H9 (cell line): Measurements from ENCODE around the gene FLCN. TPM values are rescaled to one million over a fixed set of nuclear protein-coding genes. Genes with fewer than 3 reads are reported as not detected.
A peak's percentile ranks its signal among the peaks of the same experiment; 100 is the strongest.

Experiments used
- DNase-seq: peaks from one replicate; pipeline ENCODE4 v3.0.0-alpha.2; 2017
- H2AFZ ChIP-seq: one replicate; pipeline ENCODE4 v1.6.1; 2013; ENCODE audit warnings: mild to moderate bottlenecking, low read length, control low read depth, moderate library complexity
- H2AK5ac ChIP-seq: 2 replicates; pipeline ENCODE4 v1.6.1; 2013; ENCODE audit warnings: low read length, control low read depth, mixed read lengths; ENCODE audit not compliant: insufficient read length
- H2BK120ac ChIP-seq: one replicate; pipeline ENCODE4 v1.6.1; 2013; ENCODE audit warnings: low read depth, mild to moderate bottlenecking, low read length, control low read depth, inconsistent platforms; ENCODE audit not compliant: poor library complexity, severe bottlenecking
- H2BK12ac ChIP-seq: 2 replicates; pipeline ENCODE4 v1.6.1; 2013; ENCODE audit warnings: low read length, control low read depth, mixed read lengths, low read depth; ENCODE audit not compliant: insufficient read length
- H2BK15ac ChIP-seq: 2 replicates; pipeline ENCODE4 v1.6.1; 2013; ENCODE audit warnings: low read depth, low read length, control low read depth
- H2BK20ac ChIP-seq: one replicate; pipeline ENCODE4 v1.6.1; 2013; ENCODE audit warnings: low read depth, mild to moderate bottlenecking, low read length, control low read depth, inconsistent platforms; ENCODE audit not compliant: poor library complexity, severe bottlenecking
- H2BK5ac ChIP-seq: 2 replicates; pipeline ENCODE4 v1.6.1; 2013; ENCODE audit warnings: low read length, control low read depth, mixed read lengths; ENCODE audit not compliant: insufficient read length
- H3K14ac ChIP-seq: 2 replicates; pipeline ENCODE4 v1.6.1; 2013; ENCODE audit warnings: low read length, control low read depth; ENCODE audit not compliant: insufficient read depth
- H3K18ac ChIP-seq: 2 replicates; pipeline ENCODE4 v1.6.1; 2013; ENCODE audit warnings: low read depth, mild to moderate bottlenecking, mixed read lengths, low read length, control low read depth; ENCODE audit not compliant: insufficient read length
- H3K23ac ChIP-seq: 2 replicates; pipeline ENCODE4 v1.6.1; 2013; ENCODE audit warnings: low read length, control low read depth, mixed read lengths, low read depth; ENCODE audit not compliant: insufficient read length
- H3K23me2 ChIP-seq: 2 replicates; pipeline ENCODE4 v1.6.1; 2013; ENCODE audit warnings: low read depth, mild to moderate bottlenecking, mixed read lengths, low read length, control low read depth; ENCODE audit not compliant: insufficient read length, poor library complexity, severe bottlenecking
- H3K27ac ChIP-seq: 2 replicates; pipeline ENCODE4 v1.5.1; 2013; ENCODE audit warnings: low read length, control low read depth, mixed read lengths, low read depth; ENCODE audit not compliant: insufficient read length
- H3K27me3 ChIP-seq: 2 replicates; pipeline ENCODE4 v1.6.1; 2013; ENCODE audit warnings: low read length, control low read depth, inconsistent platforms; ENCODE audit not compliant: insufficient read depth
- H3K4ac ChIP-seq: 2 replicates; pipeline ENCODE4 v1.6.1; 2013; ENCODE audit warnings: low read depth, mild to moderate bottlenecking, control low read depth, inconsistent platforms, low read length, moderate library complexity
- H3K4me1 ChIP-seq: 2 replicates; pipeline ENCODE4 v1.6.1; 2013; ENCODE audit warnings: low read length, control low read depth, inconsistent platforms; ENCODE audit not compliant: insufficient read depth
- H3K4me2 ChIP-seq: 2 replicates; pipeline ENCODE4 v1.6.1; 2013; ENCODE audit warnings: low read length, control low read depth, mixed read lengths; ENCODE audit not compliant: insufficient read length, insufficient read depth
- H3K56ac ChIP-seq: 2 replicates; pipeline ENCODE4 v1.6.1; 2013; ENCODE audit warnings: low read depth, mild to moderate bottlenecking, mixed read lengths, low read length, control low read depth; ENCODE audit not compliant: insufficient read length
- H3K79me1 ChIP-seq: 2 replicates; pipeline ENCODE4 v1.6.1; 2013; ENCODE audit warnings: low read depth, mild to moderate bottlenecking, moderate library complexity, low read length, control low read depth, inconsistent platforms; ENCODE audit not compliant: insufficient read depth, poor library complexity, severe bottlenecking
- H3K79me2 ChIP-seq: 2 replicates; pipeline ENCODE4 v1.6.1; 2013; ENCODE audit warnings: low read length, control low read depth, inconsistent platforms; ENCODE audit not compliant: insufficient read depth
- H3K9ac ChIP-seq: 2 replicates; pipeline ENCODE4 v1.6.1; 2013; ENCODE audit warnings: low read length, control low read depth, mixed read lengths; ENCODE audit not compliant: insufficient read length; ENCODE audit errors: extremely low read depth
- H3K9me3 ChIP-seq: one replicate; pipeline ENCODE4 v1.6.1; 2013; ENCODE audit warnings: low read depth, low read length, inconsistent platforms; ENCODE audit not compliant: control insufficient read depth
- H3T11ph ChIP-seq: one replicate; pipeline ENCODE4 v1.6.1; 2013; ENCODE audit warnings: mild to moderate bottlenecking, low read length, control low read depth, inconsistent platforms
- H4K20me1 ChIP-seq: one replicate; pipeline ENCODE4 v1.6.1; 2013; ENCODE audit not compliant: control insufficient read depth, insufficient read length, insufficient read depth
- H4K5ac ChIP-seq: 2 replicates; pipeline ENCODE4 v1.6.1; 2013; ENCODE audit warnings: low read depth, mild to moderate bottlenecking, mixed read lengths, low read length, control low read depth; ENCODE audit not compliant: insufficient read length
- H4K8ac ChIP-seq: replicated peaks from 2 replicates; pipeline ENCODE4 v1.6.1; 2013; ENCODE audit warnings: low read length, control low read depth, mixed read lengths, low read depth; ENCODE audit not compliant: insufficient read length
- H4K91ac ChIP-seq: 2 replicates; pipeline ENCODE4 v1.6.1; 2013; ENCODE audit warnings: low read depth, mild to moderate bottlenecking, moderate library complexity, mixed read lengths, low read length, control low read depth; ENCODE audit not compliant: insufficient read length
- H3K27ac Mint-ChIP-seq, 3 experiments: 2 replicates in 2 of 3; 3 replicates in 1 of 3; pipeline ENCODE4 v1.8.0; 2020 to 2021; ENCODE audit warnings: mixed read lengths in 3 of 3, mild to moderate bottlenecking in 1 of 3, moderate library complexity in 1 of 3
- H3K27me3 Mint-ChIP-seq: 2 replicates; pipeline ENCODE4 v1.8.0; 2021; ENCODE audit warnings: low read depth, mild to moderate bottlenecking, moderate library complexity, mixed read lengths
- H3K36me3 Mint-ChIP-seq, 3 experiments: 2 replicates in 2 of 3; 3 replicates in 1 of 3; pipeline ENCODE4 v1.8.0; 2020 to 2021; ENCODE audit warnings: low read depth in 3 of 3, mixed read lengths in 3 of 3; ENCODE audit not compliant: insufficient read depth in 1 of 3
- H3K4me1 Mint-ChIP-seq, 2 experiments: 2 replicates each; pipeline ENCODE4 v1.8.0; 2020; ENCODE audit warnings: mixed read lengths in 2 of 2
- H3K4me3 Mint-ChIP-seq, 2 experiments: 2 replicates in 1 of 2; 3 replicates in 1 of 2; pipeline ENCODE4 v1.8.0; 2020 to 2021; ENCODE audit warnings: mild to moderate bottlenecking in 2 of 2, mixed read lengths in 2 of 2, moderate library complexity in 1 of 2
- H3K9me3 Mint-ChIP-seq, 2 experiments: 2 replicates in 1 of 2; 3 replicates in 1 of 2; pipeline ENCODE4 v1.8.0; 2020; ENCODE audit warnings: mild to moderate bottlenecking in 2 of 2, mixed read lengths in 2 of 2, moderate library complexity in 1 of 2
- WGBS: extraction: QIAGEN DNeasy Blood & Tissue Kit; methylation state at CpG from one replicate; pipeline ENCODE4 v1.1.7; 2013; ENCODE audit warnings: missing lambda C conversion rate, low lambda C conversion rate, mixed read lengths; ENCODE audit not compliant: insufficient read length; ENCODE audit errors: extremely low coverage; 5-methylcytosine and 5-hydroxymethylcytosine counted together
- total RNA-seq: library from RNA; stranded (reverse); gene quantifications from 2 replicates; pipeline ENCODE4 v1.2.1, GENCODE V29; 2021
- TF ChIP-seq, protein P1 (sequence below): fragments of 200-600 bp; sonication (generic); conservative IDR thresholded peaks from 3 replicates; pipeline ENCODE4 v1.8.0; 2021; ENCODE audit warnings: antibody characterized with exemption, mild to moderate bottlenecking

Gene FLCN
- total RNA-seq, 1 experiment from 2014 or later: 33.3 TPM

DNA sequence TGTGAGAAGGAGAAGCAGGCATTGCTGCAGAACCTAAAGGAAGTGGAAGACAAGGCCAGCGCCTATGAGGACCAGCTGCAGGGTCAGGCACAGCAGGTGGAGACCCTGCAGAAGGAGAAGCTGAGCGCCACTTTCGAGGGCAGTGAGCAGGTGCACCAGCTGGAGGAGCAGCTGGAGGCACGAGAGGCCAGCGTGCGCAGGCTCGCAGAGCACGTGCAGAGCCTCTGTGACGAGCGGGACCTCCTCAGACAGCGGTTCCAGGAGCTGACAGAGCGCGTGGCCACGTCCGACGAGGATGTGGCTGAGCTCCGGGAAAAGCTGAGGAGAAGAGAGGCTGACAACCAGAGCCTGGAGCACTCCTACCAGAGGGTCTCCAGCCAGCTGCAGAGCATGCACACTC, 72.3 kb downstream of the FLCN start:
- H3K9me3 Mint-ChIP-seq: no peaks in the 10 kb centered on the region
- Histone ChIP-seq H2BK12ac (no peak overlapping the region), H3K4me1 (no peaks in the 10 kb centered on the region), H3K18ac (no peak overlapping the region), H3K14ac (no peak overlapping the region), H3K23ac (no peak overlapping the region), H3K23me2 (no peaks in the 10 kb centered on the region), H3K27ac (no peak overlapping the region), H3K56ac (no peak overlapping the region), H4K91ac (no peak overlapping the region), H2BK120ac (no peak overlapping the region), H3K4ac (no peak overlapping the region), H3K4me2 (no peak overlapping the region), H2BK20ac (no peak overlapping the region), H4K20me1 (no peaks in the 10 kb centered on the region), H3K27me3 (no peaks in the 10 kb centered on the region), H2AFZ (no peak overlapping the region), H3T11ph (no peak overlapping the region), H4K8ac (no peak overlapping the region), H3K9me3 (no peaks in the 10 kb centered on the region), H2BK15ac (no peak overlapping the region), H3K79me2 (no peaks in the 10 kb centered on the region), H2AK5ac (no peak overlapping the region), H2BK5ac (no peak overlapping the region), H3K79me1 (no peaks in the 10 kb centered on the region), H3K9ac (no peak overlapping the region), H4K5ac (no peak overlapping the region)
- peaks cover 20 to 61% (median 42%) of the 10 kb centered on the region in 3 experiments; a peak in 6 of 7 replicates for H3K36me3 Mint-ChIP-seq
- DNase-seq: no peak
- WGBS: no CpG with 5 or more reads among the region's 17 CpGs
- H3K27ac Mint-ChIP-seq: peak overlapping the region in 1 of 3 experiments; percentile 68; a peak in 1 of 7 replicates
- no peaks in the 10 kb centered on the region for H3K27me3 Mint-ChIP-seq
- no peak overlapping the region for H3K4me3 Mint-ChIP-seq
- TF ChIP-seq, protein P1, sequence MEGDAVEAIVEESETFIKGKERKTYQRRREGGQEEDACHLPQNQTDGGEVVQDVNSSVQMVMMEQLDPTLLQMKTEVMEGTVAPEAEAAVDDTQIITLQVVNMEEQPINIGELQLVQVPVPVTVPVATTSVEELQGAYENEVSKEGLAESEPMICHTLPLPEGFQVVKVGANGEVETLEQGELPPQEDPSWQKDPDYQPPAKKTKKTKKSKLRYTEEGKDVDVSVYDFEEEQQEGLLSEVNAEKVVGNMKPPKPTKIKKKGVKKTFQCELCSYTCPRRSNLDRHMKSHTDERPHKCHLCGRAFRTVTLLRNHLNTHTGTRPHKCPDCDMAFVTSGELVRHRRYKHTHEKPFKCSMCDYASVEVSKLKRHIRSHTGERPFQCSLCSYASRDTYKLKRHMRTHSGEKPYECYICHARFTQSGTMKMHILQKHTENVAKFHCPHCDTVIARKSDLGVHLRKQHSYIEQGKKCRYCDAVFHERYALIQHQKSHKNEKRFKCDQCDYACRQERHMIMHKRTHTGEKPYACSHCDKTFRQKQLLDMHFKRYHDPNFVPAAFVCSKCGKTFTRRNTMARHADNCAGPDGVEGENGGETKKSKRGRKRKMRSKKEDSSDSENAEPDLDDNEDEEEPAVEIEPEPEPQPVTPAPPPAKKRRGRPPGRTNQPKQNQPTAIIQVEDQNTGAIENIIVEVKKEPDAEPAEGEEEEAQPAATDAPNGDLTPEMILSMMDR: no peak
- H3K4me1 Mint-ChIP-seq: 0 out of 4 replicates have a peak, but pooled peaks cover 0 to 3% of the 10 kb centered on the region in 2 experiments
